SKM-1 (cell line): Measurements from ENCODE around the gene SWT1.

Experiments
- DNase-seq: peaks from one replicate; lab custom pipeline; 2025; ENCODE audit not compliant: unreplicated experiment; lab: John Stamatoyannopoulos, UW

SWT1 gene

DNA sequence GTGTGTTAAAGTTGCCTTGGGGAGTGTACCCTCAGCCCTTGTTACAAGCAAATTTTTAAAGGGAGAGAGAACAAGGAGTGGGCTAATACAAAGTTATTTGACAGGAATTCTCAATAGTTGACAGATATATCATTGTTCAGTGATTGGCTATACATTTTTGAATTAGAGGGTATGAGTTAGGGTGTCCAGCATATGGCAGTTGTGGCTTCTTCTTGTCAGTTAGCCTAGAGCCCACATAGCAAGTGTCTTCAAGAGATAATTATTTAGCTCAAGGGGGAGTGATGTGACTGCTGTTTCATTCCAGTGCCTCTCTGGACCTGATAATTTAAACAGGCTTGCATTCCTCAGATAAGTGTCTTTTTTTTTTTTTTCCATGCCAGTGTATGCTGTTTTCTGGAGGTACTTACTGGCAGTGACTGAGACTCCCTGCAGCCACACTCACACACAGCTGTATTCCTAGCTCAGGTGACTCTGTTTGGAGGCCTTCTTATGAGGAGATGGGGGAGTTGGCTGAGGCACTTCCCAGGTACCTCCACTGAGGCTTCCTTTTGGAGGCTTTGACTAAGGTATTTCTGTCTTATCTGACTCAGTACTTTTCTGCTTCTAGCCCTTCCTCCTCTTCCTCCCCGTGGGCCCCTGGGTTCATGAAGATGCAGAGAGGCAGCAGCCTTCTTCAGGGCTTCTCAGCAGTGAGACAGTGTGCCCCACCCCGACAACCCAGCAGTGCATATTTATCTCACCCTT lies 127.7 kb downstream of the SWT1 start:
- no peak for DNase-seq

DNA sequence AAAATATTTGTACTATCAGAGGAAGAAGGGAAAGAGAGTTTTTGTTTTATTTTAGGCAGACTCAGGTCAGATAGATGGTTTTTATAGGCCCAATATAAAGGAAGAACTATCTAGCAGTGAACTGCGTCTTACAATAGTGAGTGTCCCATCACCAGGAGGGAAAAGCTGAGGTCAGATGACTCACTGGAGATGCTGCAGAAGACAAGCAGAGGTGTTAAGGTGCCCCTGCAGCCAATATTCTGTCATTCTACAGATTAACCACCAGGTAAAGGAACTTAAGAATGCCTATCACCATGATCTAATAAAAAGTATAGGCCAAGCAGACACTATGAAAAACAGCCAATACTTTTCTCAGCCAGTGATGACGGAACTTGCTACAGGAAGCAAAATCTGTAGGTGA lies 130.5 kb downstream of the SWT1 start:
- DNase-seq = no peak

DNA sequence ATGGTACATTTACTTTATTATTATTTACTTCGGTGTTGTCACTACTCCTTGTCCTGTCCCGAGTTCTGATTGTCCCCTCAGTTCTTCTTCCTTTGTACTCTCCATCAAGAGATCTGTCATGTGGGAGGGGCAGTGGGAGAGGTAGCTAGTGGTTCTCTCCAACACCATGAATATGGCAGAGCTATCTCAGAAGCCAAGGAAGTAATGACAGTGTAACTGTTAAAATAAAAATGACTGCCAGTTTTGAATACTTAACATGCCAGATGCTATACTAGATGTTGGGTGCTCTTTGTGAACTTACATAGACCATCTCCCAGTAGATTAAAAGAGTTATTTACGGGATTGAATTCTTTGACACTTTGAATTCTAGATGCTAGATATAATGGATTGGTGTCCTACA lies 131.5 kb downstream of the SWT1 start:
- no peak for DNase-seq

DNA sequence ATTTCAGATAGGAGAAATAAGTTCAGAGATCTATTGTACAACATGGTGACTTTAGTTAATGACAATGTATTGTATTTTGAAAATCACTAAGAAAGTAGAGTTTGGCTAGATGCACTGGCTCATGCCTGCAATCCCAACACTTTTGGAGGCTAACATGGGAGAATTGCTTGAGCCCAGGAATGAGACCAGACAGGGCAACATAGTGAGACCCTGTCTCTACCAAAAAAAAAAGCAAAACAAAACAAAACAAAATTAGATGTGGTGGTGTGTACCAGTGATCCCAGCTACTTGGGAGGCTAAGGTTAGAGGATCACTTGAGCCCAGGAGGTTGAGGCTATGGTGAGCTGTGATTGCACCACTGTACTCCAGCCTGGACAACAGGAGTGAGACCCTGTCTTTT lies 132.9 kb downstream of the SWT1 start:
- no peak for DNase-seq

GRCh38 chr1:185291159-185291558 lies 134.2 kb downstream of the SWT1 start:
- no peak for DNase-seq

DNA sequence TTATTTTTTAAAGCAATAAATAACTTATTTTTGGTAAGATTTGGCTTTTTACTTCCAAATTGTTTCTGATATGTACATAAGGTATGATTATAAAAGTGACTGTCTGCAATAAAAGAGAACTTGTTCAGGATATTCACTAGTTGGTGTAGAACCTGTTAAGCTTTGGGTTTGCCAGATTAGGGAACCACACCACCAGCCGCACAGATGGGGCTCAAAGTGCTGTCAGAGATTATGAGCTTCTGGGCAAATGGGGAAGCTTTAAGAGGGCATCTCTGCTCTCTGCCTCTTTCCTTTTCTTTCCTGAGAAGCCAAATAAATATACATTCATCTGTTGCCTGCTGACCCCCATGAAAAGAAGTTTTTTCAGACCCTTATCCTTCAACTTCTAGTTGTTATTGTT lies 134.7 kb downstream of the SWT1 start:
- no peak for DNase-seq

DNA sequence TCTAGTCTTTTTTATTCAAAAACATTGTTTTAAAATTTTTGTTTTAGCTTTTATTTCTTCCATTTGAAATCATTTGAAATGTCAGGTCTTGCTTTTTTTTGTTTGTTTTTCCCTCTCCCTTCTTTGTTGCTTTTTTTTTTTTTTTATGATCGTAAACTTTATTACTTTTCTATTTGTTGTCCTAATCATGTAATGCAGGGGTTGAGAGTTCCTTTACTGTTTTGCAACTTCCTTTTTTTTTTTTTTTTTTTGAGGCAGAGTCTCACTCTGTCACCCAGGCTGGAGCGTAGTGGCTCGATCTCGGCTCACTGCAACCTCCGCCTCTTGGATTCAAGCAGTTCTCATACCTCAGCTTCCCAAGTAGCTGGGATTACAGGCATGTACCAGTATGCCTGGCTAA lies 135.3 kb downstream of the SWT1 start:
- DNase-seq = no peak

GRCh38 chr1:185293967-185294542 lies 137.1 kb downstream of the SWT1 start:
- DNase-seq = no peak

- no peak for DNase-seq
Observed at GRCh38 chr1:185295091-185295490, 138.1 kb downstream of the SWT1 start.

DNA sequence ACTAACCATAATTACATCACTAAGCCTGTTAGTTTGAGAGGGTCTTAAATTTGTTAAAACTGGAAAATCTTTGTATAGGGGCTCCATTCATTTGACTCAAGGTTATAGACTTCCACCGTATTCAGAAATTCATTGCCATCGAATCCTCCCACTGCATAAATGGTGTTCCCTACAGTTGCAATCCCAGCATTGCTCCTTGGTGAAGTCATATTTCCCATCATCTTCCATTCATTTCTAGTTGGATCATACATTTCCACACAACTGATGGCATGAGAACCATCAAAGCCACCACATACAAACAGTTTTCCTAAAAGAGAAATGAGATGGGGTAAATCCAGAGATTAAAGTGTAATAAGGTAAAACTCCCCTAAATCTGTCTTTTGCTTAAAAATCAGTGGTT lies 141.0 kb downstream of the SWT1 start:
- DNase-seq = no peak

GRCh38 chr1:185300152-185300551 lies 143.2 kb downstream of the SWT1 start:
- DNase-seq = no peak

GRCh38 chr1:185305419-185305818 lies 148.5 kb downstream of the SWT1 start:
- no peak for DNase-seq

DNA sequence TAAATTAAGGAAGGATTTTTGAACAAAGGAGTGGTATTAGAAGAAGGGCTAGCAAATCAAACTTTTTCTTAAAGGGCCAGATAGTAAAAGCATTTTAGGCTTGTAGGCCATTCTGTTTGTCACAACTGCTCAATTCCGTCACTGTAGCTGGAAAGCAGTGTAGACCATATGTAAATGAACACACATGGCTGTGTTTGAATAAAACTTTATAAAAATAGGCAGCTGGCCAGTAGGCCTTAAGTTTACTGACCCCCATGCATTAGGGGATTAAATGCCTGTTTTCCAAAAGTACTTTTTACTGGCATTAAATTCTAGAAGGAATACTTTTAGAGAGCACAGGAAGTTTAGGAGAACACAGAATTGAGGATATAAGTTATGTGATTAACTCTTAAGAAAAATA lies 151.2 kb downstream of the SWT1 start:
- no peak for DNase-seq

GRCh38 chr1:185309566-185309965 lies 152.6 kb downstream of the SWT1 start:
- no peak for DNase-seq

- no peak for DNase-seq
Observed at GRCh38 chr1:185311589-185312225, 154.7 kb downstream of the SWT1 start.

- no peak for DNase-seq
Observed at GRCh38 chr1:185312361-185313138, 155.6 kb downstream of the SWT1 start.

DNA sequence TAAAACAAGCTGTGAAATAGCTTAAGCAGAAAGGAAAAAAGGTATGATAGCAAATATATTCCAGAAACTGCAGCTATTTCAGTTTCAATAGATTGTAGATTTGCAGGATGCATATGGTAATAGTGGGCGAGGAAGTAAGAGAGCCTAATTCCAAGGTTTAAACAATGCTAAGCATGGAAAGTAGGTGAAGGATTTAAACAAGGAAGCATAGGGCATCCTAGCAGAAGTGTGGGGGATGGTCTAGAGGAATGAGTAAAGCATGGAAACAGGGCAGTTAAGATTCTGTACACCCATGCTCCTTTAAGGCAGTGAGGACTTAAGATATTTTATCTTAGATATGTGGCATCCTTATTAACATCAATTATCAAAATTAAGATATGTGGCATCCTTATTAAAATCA lies 157.4 kb downstream of the SWT1 start:
- no peak for DNase-seq

- DNase-seq = no peak
Observed at GRCh38 chr1:185315445-185316071, 158.6 kb downstream of the SWT1 start.

DNA sequence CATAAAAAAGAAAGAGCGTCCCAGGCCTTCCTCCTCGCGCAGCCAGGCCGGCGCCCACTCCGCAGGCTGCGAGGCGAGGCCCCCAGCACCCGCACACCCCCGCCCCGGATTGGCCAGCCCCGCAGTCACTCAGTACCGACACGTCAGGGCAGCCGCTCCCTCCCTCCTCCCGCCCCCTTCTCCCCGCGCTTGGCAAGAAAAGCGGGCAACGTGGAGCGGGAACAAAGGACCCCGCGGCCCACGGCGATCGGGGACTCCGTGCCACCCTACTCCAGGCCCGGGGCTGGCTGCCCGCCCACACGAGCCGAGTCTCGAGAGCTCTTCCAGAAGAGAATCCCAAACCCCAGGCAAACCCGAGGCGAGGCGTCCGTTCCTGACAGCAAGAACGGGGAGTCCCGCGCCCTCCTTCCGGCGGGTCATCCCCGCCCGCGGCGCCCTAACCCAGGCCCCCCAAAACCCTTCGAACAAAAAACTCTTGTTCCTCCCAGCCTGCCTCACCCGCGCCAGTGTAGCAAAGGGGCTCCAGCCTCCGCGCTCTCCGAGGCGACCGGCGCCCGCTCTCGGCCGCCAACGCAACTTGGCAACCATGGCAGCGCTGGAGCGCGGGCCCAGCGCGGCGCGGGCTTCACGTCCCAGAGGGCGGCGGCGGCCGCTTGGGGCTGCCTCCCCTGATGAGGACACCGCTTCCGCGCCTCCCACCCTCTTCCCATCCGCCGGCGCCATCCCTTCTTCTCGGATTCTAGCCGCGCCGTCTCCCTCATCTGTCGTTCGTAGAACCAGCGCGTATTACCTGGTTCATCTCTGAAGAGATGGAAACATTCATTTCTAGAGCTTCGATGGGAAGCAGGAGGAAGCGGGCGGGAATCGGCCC lies 159.4 kb downstream of the SWT1 start:
- DNase-seq = peak; percentile 68
